ENCODE results near the gene C7orf57.

DNA sequence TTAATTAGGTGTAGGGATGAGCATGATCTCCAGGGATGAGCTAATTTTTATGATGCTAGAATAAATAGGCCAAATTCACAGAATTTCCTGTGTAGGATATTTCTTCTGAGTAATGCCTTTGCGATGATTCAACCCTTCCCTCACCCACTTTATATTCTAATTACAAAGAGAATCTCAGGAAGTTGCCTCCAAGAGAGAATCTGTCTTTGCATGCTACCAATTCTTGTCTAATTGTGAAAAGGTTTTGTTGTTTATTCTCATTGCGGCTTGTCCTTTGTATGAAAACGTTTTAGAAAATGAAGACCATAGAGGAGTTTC is 6.3 kb downstream of the C7orf57 start:
- TF ChIP-seq EZH2 (IDR thresholded peaks at IDR 0.05; ENCODE audit: borderline replicate concordance, low read length) = no peak
- no peak for TF ChIP-seq CTCF (IDR thresholded peaks at IDR 0.05; ENCODE audit: low read length)
